GM12878 (cell line): Measurements from ENCODE around the gene OPCML. TPM values are rescaled to one million over a fixed set of nuclear protein-coding genes. Genes with fewer than 3 reads are reported as not detected.

ENCODE experiments used
- ATAC-seq: fragments of 200-7000 bp; cut with Tn5 transposase; 3 replicates; pipeline ENCODE4 v1.9.1; 2020; ENCODE audit warnings: mild to moderate bottlenecking, moderate library complexity
- BruUV-seq: library from RNA; stranded (reverse); fragments of 400-500 nt; replicated peaks from 2 replicates; lab custom pipeline; 2021; lab: Mats Ljungman, UMichigan
- CTCF ChIA-PET: fragments of 300-600 bp; sonication (Branson Sonifier 250); formaldehyde crosslinking; extraction: SDS; loops from one replicate; lab custom pipeline; 2021; ENCODE audit warnings: inconsistent platforms; lab: Yijun Ruan, JAX
- POLR2A ChIA-PET: fragments of 350-600 bp; formaldehyde crosslinking; extraction: SDS; loops from one replicate; lab custom pipeline; 2021; ENCODE audit warnings: inconsistent platforms; lab: Charles Lee
- RAD21 ChIA-PET: fragments of 300-600 bp; sonication (Branson Sonifier 250); formaldehyde crosslinking; loops from one replicate; lab custom pipeline; 2023; ENCODE audit warnings: antibody characterized with exemption; ENCODE audit not compliant: unreplicated experiment; lab: Charles Lee
- SMC1A ChIA-PET: fragments of 300-600 bp; sonication (Branson Sonifier 250); formaldehyde crosslinking; loops from one replicate; lab custom pipeline; 2023; ENCODE audit not compliant: unreplicated experiment, uncharacterized antibody; lab: Charles Lee
- DNase-seq: peaks from one replicate; pipeline ENCODE4 v3.0.0-alpha.2; 2011; ENCODE audit warnings: low read depth, low spot score
- FAIRE-seq: peaks from 3 replicates; lab custom pipeline; 2011; peaks lifted over from hg19 to GRCh38; lab: Jason Lieb, UNC
- H2AFZ ChIP-seq: 2 replicates; pipeline ENCODE4 v1.6.0; 2011; ENCODE audit warnings: low read depth, low read length, control low read depth; ENCODE audit not compliant: control insufficient read depth
- H3K27ac ChIP-seq: 2 replicates; pipeline ENCODE4 v1.5.1; 2011; ENCODE audit warnings: control low read depth; ENCODE audit not compliant: control insufficient read depth, insufficient read depth
- H3K27me3 ChIP-seq, 2 experiments: replicated peaks in 1 of 2; 2 replicates each; pipeline versions ENCODE4 v1.6.0 to v1.6.1; 2011; ENCODE audit warnings: low read length in 1 of 2; ENCODE audit not compliant: control insufficient read depth in 2 of 2, insufficient read depth in 2 of 2
- H3K36me3 ChIP-seq, 2 experiments: 2 replicates each; pipeline ENCODE4 v1.5.1; 2011; ENCODE audit warnings: low read length in 1 of 2; ENCODE audit not compliant: control insufficient read depth in 2 of 2, insufficient read depth in 2 of 2
- H3K4me1 ChIP-seq: 2 replicates; pipeline ENCODE4 v1.6.1; 2011; ENCODE audit warnings: mild to moderate bottlenecking, low read length, moderate library complexity, mixed read lengths; ENCODE audit not compliant: control insufficient read depth, insufficient read depth
- H3K4me2 ChIP-seq: 2 replicates; pipeline ENCODE4 v1.6.0; 2011; ENCODE audit warnings: control low read depth; ENCODE audit not compliant: control insufficient read depth, insufficient read depth
- H3K4me3 ChIP-seq: fragments of 200-600 bp; sonication (generic); 2 replicates; pipeline ENCODE4 v1.5.1; 2016
- H3K79me2 ChIP-seq: 2 replicates; pipeline ENCODE4 v1.6.0; 2011; ENCODE audit warnings: low read length; ENCODE audit not compliant: control insufficient read depth, insufficient read depth
- H3K9ac ChIP-seq: 2 replicates; pipeline ENCODE4 v1.8.0; 2011; ENCODE audit warnings: low read length, control low read depth, mixed read lengths; ENCODE audit not compliant: control insufficient read depth, insufficient read depth
- H3K9me3 ChIP-seq: replicated peaks from 3 replicates; pipeline ENCODE4 v1.5.1; 2011; ENCODE audit warnings: mild to moderate bottlenecking, low read length; ENCODE audit not compliant: control insufficient read depth, insufficient read depth
- H4K20me1 ChIP-seq: 2 replicates; pipeline ENCODE4 v1.6.0; 2011; ENCODE audit not compliant: control insufficient read depth, insufficient read depth
- CREM ChIP-seq: IDR thresholded peaks from 2 replicates; pipeline ENCODE4 v1.6.1; 2014; ENCODE audit warnings: antibody characterized with exemption, low read depth
- ETV6 ChIP-seq, 2 experiments: fragments of 450-650 bp in 1 of 2; IDR thresholded peaks in 1 of 2; conservative IDR thresholded peaks in 1 of 2; 2 replicates each; pipeline ENCODE4 v1.6.1; 2014; ENCODE audit warnings: antibody characterized with exemption in 1 of 2, borderline replicate concordance in 1 of 2, low read depth in 1 of 2, mild to moderate bottlenecking in 1 of 2, moderate library complexity in 1 of 2
- HDAC2 ChIP-seq: fragments of 200-600 bp; sonication (generic); IDR thresholded peaks from 2 replicates; pipeline ENCODE4 v1.6.1; 2017
- IRF4 ChIP-seq: IDR thresholded peaks from 2 replicates; pipeline ENCODE4 v1.6.1; 2011; ENCODE audit warnings: low read depth, low read length
- KAT2A ChIP-seq: conservative IDR thresholded peaks from 2 replicates; pipeline ENCODE4 v1.6.1; 2011; ENCODE audit warnings: low read depth, low read length; ENCODE audit not compliant: control insufficient read depth
- MLLT1 ChIP-seq: fragments of 450-650 bp; IDR thresholded peaks from 2 replicates; pipeline ENCODE4 v1.6.1; 2016; ENCODE audit warnings: mild to moderate bottlenecking
- WGBS: methylation state at CpG from one replicate; pipeline ENCODE4 v1.1.6; 2016; ENCODE audit warnings: low lambda C conversion rate; ENCODE audit not compliant: insufficient replicate concordance, insufficient coverage; ENCODE audit errors: missing lambda C conversion rate; 5-methylcytosine and 5-hydroxymethylcytosine counted together
- in situ Hi-C: fragments of 300-500 bp; cut with MboI; formaldehyde crosslinking; loops from 9 replicates; pipeline ENCODE4 v1.14.3; 2018; ENCODE audit warnings: mixed read lengths
- intact Hi-C: fragments of 100-400 bp; cut with micrococcal nuclease; formaldehyde crosslinking; loops from one replicate; pipeline ENCODE4 v1.14.2; 2022; ENCODE audit not compliant: unreplicated experiment
- polyA plus RNA-seq, 11 experiments: library from polyadenylated mRNA; depleted of rRNA in 4 of 11; unstranded in 6 of 11; stranded (reverse) in 5 of 11; fragments of >200 nt; fragmentation: Nextera tagmentation in 4 of 11; fragmentation: Illumina TruSeq in 1 of 11; extraction: Ambion mirVana in 4 of 11; extraction: Trizol in 1 of 11; gene quantifications; 1 replicate in 1 of 11; 2 replicates in 10 of 11; pipeline versions ENCODE4 v1.2.1 to v1.2.3, GENCODE V29; 2011 to 2016; ENCODE audit warnings: inconsistent platforms in 2 of 11, missing spikeins in 2 of 11, low read depth in 1 of 11
- total RNA-seq, 4 experiments: library from RNA; depleted of rRNA in 3 of 4; stranded (reverse); fragments of >200 nt in 3 of 4; fragmentation: Illumina TruSeq in 1 of 4; extraction: Trizol in 1 of 4; gene quantifications; 2 replicates each; pipeline versions ENCODE4 v1.2.1 to v1.2.3, GENCODE V29; 2013 to 2021

The OPCML gene
- total and polyA plus RNA-seq, 10 of the 15 experiments (the other 5 are each of a cell fraction or from before 2014, with no cell fraction given) = 0.84 TPM; not detected in 9

GRCh38 chr11:133346137-133346536, 186.2 kb downstream of the OPCML start:
- H3K27ac ChIP-seq = no peak overlapping the region
- ATAC-seq = no peak
- DNase-seq = no peak
- ChIA-PET RAD21 (no interaction called here), CTCF (no interaction called here), POLR2A (no interaction called here), SMC1A (no interaction called here)
- H3K4me3 ChIP-seq = no peak overlapping the region
- 29% methylated on average over 5 of the region's 5 CpGs for WGBS
- BruUV-seq = no TSS peak
- intact Hi-C loops = no loop called here
- no peak overlapping the region for H2AFZ ChIP-seq
- no peaks in the 10 kb centered on the region for H3K36me3 ChIP-seq
- H4K20me1 ChIP-seq = no peaks in the 10 kb centered on the region
- H3K9ac ChIP-seq = no peak overlapping the region
- no peaks in the 10 kb centered on the region for H3K27me3 ChIP-seq
- no peaks in the 10 kb centered on the region for H3K9me3 ChIP-seq
- H3K4me2 ChIP-seq = no peak overlapping the region
- FAIRE-seq = no peak
- no peaks in the 10 kb centered on the region for H3K4me1 ChIP-seq
- in situ Hi-C loops = no loop called here
- H3K79me2 ChIP-seq = no peaks in the 10 kb centered on the region
- TF ChIP-seq MLLT1 = no peak
- no peak for TF ChIP-seq KAT2A
- TF ChIP-seq CREM = no peak

GRCh38 chr11:133343951-133344350, 188.3 kb downstream of the OPCML start:
- H3K27ac ChIP-seq = no peak overlapping the region
- no peak overlapping the region for H3K4me3 ChIP-seq
- no peaks in the 10 kb centered on the region for H4K20me1 ChIP-seq
- POLR2A ChIA-PET = no interaction called here
- H3K36me3 ChIP-seq = no peaks in the 10 kb centered on the region
- no peak overlapping the region for H3K4me2 ChIP-seq
- RAD21 ChIA-PET = no interaction called here
- FAIRE-seq (no peak), ATAC-seq (no peak), DNase-seq (no peak)
- H3K79me2 ChIP-seq = no peaks in the 10 kb centered on the region
- CTCF ChIA-PET = interaction anchor here (2.0 kb wide), 1 partner anchor 19 kb away, joined by 5 read pairs; no protein-coding TSS in a partner anchor
- intact Hi-C loops = no loop called here
- SMC1A ChIA-PET = no interaction called here
- no peak overlapping the region for H3K9ac ChIP-seq
- no peak for TF ChIP-seq IRF4
- TF ChIP-seq HDAC2 = no peak
- no peak for TF ChIP-seq ETV6 (conservative IDR thresholded peaks at IDR 0.05 in 1 of 2, IDR thresholded peaks at IDR 0.05 in 1 of 2; ENCODE audit: borderline replicate concordance in 1 of 2, low read depth in 1 of 2)
- H2AFZ ChIP-seq = no peak overlapping the region
- H3K4me1 ChIP-seq = no peaks in the 10 kb centered on the region
- no TSS peak for BruUV-seq
- no peaks in the 10 kb centered on the region for H3K27me3 ChIP-seq
- in situ Hi-C loops = no loop called here
- no peaks in the 10 kb centered on the region for H3K9me3 ChIP-seq
- WGBS = 55% methylated on average over 9 of the region's 9 CpGs
